Lower leg skin (tissue), 4 donors: ENCODE data around the gene TMEM89. TPM values are rescaled to one million over a fixed set of nuclear protein-coding genes. Genes with fewer than 3 reads are reported as not detected.

Experiments
- DNase-seq, 2 donors: peaks; one replicate each; pipeline ENCODE4 v3.0.0-alpha.2; 2019; ENCODE audit warnings: low spot score in 2 of 2
- H3K4me3 ChIP-seq: fragments of 200-600 bp; sonication (generic); 2 replicates; pipeline ENCODE4 v1.5.1; 2017; ENCODE audit warnings: mild to moderate bottlenecking, low read depth; ENCODE audit not compliant: poor library complexity, severe bottlenecking
- POLR2A ChIP-seq, 2 donors: fragments of 450-650 bp; IDR thresholded peaks; one replicate each; pipeline ENCODE4 v1.6.1; 2016 to 2017; ENCODE audit warnings: antibody characterized with exemption in 2 of 2, mild to moderate bottlenecking in 1 of 2, moderate library complexity in 1 of 2
- WGBS, 2 donors: methylation state at CpG; one replicate each; pipeline ENCODE4 v1.1.5; 2018; 5-methylcytosine and 5-hydroxymethylcytosine counted together
- intact Hi-C: fragments of 100-400 bp; cut with DNase I; formaldehyde crosslinking; loops from one replicate; pipeline ENCODE4 v1.15.0; 2023; ENCODE audit warnings: low total_unique reads
- total RNA-seq, 4 donors: library from RNA; depleted of rRNA; stranded (reverse); fragments of >200 nt; gene quantifications; one replicate each; pipeline ENCODE4 v1.1.0, GENCODE V29; 2016
- TF ChIP-seq, protein P1 (sequence below), 3 donors: fragments of 450-650 bp; IDR thresholded peaks; one replicate each; pipeline ENCODE4 v1.5.1; 2016; ENCODE audit warnings: antibody characterized with exemption in 3 of 3, mild to moderate bottlenecking in 3 of 3, moderate library complexity in 2 of 3

The TMEM89 gene
- total RNA-seq, 4 donors from 2014 or later = not detected

DNA sequence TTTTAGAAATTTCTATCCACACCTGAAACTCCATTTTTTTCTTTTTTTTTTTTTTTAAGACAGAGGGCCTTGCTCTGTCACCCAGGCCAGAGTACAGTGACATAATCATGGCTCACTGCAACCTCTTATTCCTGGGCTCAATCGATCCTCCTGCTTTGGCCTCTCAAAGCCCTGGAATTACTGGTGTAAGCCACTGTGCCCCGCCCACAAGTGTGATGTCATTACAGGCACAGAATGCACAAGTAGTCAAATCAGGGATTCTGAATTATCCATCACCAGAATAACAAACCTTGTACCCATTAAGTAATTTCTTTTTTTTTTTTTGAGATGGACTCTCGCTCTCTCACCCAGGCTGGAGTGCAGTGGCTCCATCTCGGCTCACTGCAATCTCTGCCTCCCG lies 14.1 kb downstream of the TMEM89 start:
- TF ChIP-seq POLR2A (IDR thresholded peaks at IDR 0.05) = no peak
- TF ChIP-seq, protein P1, sequence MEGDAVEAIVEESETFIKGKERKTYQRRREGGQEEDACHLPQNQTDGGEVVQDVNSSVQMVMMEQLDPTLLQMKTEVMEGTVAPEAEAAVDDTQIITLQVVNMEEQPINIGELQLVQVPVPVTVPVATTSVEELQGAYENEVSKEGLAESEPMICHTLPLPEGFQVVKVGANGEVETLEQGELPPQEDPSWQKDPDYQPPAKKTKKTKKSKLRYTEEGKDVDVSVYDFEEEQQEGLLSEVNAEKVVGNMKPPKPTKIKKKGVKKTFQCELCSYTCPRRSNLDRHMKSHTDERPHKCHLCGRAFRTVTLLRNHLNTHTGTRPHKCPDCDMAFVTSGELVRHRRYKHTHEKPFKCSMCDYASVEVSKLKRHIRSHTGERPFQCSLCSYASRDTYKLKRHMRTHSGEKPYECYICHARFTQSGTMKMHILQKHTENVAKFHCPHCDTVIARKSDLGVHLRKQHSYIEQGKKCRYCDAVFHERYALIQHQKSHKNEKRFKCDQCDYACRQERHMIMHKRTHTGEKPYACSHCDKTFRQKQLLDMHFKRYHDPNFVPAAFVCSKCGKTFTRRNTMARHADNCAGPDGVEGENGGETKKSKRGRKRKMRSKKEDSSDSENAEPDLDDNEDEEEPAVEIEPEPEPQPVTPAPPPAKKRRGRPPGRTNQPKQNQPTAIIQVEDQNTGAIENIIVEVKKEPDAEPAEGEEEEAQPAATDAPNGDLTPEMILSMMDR (IDR thresholded peaks at IDR 0.05) = no peak
- H3K4me3 ChIP-seq = no peak overlapping the region
- intact Hi-C loops = no loop called here
- 84 to 95% methylated on average over 5 of the region's 5 CpGs for WGBS, 2 donors
- DNase-seq = no peak

DNA sequence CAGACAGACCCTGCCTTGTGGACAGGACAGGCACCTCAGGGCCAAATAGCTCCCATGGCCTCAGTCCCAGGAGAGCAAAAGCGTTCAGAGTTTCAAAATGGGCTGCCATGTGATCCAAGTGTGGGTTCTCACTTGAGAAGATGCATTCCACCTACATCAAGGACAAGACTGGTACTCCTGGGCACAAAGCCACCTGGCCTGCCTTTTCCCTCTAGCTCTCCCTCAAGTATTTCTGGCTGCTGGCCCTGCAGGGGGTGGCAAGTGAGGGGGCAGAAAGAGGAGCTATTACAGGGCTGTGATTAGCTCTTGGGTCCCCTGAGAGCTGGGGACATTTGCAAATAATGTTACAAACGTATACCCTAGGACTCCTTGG lies 20.0 kb downstream of the TMEM89 start:
- no peak for DNase-seq
- TF ChIP-seq, protein P1 (IDR thresholded peaks at IDR 0.05) = no peak
- no peak for TF ChIP-seq POLR2A (IDR thresholded peaks at IDR 0.05)

DNA sequence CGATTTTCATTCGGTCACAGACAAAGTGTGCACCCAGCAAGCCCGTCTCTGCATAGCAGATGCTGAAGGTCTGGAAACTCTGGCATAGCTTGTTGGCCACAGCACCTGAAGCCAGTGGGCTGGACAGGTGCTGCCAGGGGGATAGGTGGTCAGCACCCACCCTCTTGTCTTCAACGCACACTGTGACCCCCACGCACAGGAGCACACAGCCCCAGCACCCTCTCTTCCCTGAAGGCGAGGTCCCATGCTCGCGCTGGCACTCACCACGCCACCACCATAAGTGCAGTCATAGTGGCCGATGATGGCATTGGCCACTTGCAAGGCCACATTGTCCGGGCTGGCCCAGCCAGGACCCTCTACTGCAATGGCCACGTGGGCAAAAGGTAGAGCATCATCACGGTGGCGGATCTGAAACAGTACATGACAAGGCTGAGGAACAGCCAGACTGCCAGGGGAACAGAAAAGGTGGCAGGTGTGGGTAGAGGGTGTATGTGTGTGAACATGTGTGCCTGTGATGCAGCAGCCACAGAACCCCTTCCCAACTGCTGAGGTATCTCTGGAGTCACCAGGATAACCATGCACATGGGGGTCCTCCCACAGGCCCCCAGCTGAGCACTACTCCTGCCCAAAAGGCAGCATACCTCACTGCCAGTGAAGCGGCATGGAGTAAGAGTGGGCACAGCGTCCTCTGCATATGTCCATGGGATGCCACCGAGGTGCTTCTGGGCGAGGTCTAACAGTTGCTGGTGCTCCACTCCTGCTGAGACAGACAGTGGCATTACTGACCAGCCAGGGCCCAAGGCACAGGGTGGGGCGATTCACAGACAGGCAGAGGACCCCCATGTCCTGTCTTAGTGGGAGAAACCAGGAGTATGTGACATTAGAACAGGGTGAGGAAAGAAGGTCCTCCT lies 20.6 kb downstream of the TMEM89 start:
- DNase-seq = peak in 1 of 2 donors; percentile 78
- no peak overlapping the region for H3K4me3 ChIP-seq
- WGBS, 2 donors = 92 to 95% methylated on average over 19 of the region's 19 CpGs
- intact Hi-C loops = no loop called here
- no peak for TF ChIP-seq POLR2A (IDR thresholded peaks at IDR 0.05)
- TF ChIP-seq, protein P1 (IDR thresholded peaks at IDR 0.05) = no peak

More for the DNA sequence above, 20.0 kb downstream of the TMEM89 start:
- WGBS, 2 donors = 53 to 58% methylated on average over 2 of the region's 2 CpGs
- no peak overlapping the region for H3K4me3 ChIP-seq
- intact Hi-C loops = no loop called here

DNA sequence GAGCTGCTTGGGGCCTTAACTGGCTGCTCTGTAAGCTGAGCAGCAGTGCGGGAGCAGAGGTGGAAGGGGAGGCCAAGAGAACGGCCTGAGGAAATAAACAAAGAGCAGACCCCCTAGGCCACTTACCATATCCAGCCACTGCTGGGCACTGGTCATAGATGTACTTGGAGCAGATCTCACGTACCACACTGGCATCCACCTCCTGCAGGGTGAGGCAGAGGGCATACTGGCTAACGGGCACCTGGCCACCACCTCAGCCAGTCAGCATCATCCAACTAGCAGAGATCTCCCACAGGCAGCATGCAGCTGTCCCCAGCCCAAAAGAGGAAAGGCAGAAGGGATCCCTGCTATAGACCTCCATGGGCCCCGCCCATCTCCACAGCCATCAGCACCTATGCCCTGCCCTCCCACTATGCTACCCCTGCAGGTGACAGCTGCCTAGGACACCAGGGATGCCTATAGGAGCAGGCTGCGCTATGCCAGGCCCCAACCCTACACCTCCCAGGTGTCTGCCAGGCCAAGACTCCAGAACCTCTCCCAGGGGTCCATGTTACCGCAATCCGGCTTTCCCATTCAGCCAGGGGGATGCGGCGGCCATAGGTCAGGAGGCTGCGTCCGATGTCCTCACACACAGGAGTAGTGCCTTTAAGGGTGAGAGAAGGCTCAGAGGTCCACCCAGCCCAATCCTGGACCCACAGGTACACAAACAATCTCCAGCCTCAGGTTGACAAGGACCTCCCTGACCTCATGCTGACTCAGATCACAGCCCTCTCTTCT lies 21.9 kb downstream of the TMEM89 start:
- TF ChIP-seq POLR2A (IDR thresholded peaks at IDR 0.05) = no peak
- TF ChIP-seq, protein P1 (IDR thresholded peaks at IDR 0.05) = no peak
- intact Hi-C loops = no loop called here
- H3K4me3 ChIP-seq = no peak overlapping the region
- 74 to 82% methylated on average over 12 of the region's 12 CpGs for WGBS, 2 donors
- peak in 1 of 2 donors; percentile 84 for DNase-seq

DNA sequence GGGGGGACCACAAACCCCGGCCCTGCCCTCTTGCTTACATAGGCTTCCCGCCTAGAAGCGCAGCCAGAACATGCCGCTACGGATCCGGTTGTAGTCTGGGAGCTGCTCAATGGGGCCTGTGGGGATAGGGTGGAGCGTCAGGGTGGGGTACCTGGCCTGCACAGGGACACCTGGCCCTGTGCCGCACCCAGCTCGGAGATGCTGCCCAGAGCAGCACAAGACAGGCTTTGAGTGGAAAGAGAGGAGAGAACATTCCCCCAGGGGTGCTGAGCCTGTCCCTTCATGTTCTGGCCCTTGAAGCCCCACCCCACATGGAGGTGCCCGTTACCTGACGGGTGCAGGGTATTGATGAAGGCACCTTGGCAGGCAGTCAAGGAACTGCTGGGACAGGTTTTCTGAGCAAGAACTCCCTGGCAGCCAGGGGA lies 22.5 kb downstream of the TMEM89 start:
- TF ChIP-seq, protein P1 (IDR thresholded peaks at IDR 0.05) = no peak
- no peak for TF ChIP-seq POLR2A (IDR thresholded peaks at IDR 0.05)
- H3K4me3 ChIP-seq = no peak overlapping the region
- WGBS, 2 donors = 13 to 28% methylated on average over 11 of the region's 11 CpGs
- intact Hi-C loops = no loop called here
- peak; percentile 90 to 94 for DNase-seq
